GM19099 (cell line): ENCODE measurements around the gene MAP4K2.

Source experiments
- POLR2A ChIP-seq: IDR thresholded peaks from 3 replicates; pipeline ENCODE4 v1.6.1; 2011; ENCODE audit warnings: low read depth; ENCODE audit not compliant: insufficient read length; ENCODE audit errors: extremely low read depth

The MAP4K2 gene

GRCh38 chr11:64842366-64842759, 39.3 kb upstream of the MAP4K2 start:
- no peak for TF ChIP-seq POLR2A

DNA sequence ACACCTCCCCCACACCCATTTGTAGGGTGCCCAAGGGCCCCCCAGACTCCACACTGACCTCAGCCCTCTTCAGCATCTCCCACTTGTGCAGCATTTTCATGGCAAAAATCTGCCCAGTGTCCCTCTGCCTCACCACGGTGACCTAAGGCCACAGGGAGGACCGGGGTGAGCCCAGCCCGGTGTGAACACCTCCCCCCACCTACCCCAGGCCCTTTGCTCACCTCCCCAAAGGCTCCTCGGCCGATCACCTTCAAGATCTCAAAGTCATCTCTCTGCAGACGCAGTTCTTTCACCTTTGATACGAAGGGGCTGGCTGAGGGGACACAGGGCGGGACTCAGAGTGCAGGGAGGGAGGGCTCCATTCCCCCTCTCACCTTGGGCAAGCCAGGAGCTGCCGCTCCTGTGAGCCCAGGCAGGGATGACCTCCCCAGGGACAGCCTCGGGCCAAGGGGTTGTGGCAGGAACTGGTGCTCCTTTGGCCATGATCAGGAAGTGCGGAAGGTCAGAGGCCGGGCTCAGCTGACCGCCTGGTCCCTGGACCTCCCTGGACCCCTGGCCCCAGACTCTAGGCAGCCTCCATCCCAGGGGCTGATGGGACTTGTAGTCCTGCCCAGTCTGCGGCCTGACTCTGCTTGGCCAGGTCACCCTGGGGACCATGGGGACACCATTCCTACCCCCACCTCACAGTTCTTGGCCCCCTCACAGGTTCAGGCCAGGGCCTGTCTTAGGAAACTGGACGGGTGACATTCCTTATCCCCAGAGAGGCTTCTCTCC, 38.8 kb upstream of the MAP4K2 start:
- no peak for TF ChIP-seq POLR2A

DNA sequence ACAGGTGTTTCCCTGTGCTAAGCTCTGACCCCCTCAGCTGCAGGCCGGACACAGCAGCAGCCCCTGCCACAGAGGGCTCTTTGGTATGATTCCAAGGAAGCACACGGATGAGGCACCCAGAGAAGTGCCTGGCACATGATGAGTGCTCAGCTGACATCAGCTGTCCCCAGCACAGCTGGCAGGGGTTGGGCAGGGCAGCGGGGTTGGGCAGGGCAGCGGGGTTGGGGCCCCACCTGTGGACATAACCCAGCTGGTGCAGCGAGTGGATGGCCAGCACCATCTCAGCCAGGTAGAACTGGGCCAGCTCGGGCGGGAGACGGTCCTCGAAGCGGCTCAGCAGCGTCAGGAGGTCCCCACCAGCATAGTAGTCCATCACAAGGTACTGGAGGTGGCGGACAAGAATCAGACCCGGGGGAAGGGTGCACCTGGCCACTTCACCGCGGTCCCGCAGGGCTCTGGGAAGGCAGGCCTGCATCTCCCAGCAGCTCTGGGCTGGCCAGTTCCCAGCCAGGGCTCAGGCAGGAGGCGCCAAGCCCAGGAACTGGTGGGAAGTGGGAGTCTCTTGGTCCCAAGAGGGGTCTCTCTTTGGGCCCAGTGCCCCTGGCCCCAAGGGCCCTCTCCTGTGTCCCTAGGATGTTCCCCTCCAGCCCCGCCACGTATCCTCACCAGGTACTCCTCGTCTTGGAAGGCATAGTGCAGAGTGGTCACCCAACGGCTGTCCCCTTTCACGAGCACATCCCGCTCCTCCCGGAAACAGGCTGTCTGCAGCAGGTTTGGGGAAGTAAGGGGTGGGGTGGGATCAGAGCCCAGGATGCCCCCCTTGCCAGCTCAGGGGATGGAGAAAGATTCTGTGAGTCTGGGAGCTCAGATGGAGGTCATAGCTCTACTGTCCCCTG, 37.1 kb upstream of the MAP4K2 start:
- no peak for TF ChIP-seq POLR2A

DNA sequence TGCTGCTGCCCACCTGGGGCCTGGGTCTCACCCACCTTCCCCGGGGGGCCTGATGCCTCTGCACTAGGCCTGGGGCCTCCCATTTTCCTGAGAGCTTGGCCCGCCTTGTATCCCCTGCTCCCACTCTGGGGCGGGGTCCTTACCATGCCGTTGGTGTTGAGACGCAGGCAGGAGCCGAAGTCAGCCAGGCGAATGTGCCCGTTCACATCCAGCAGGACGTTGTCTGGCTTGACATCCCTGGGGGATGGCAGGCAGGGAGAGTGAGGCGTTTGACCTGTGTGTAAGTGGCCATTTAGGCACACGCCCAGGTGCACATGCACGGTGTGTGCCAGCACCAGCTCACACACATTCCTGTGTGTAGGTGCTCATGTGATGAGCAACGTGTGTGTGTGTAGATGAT, 36.3 kb upstream of the MAP4K2 start:
- no peak for TF ChIP-seq POLR2A

DNA sequence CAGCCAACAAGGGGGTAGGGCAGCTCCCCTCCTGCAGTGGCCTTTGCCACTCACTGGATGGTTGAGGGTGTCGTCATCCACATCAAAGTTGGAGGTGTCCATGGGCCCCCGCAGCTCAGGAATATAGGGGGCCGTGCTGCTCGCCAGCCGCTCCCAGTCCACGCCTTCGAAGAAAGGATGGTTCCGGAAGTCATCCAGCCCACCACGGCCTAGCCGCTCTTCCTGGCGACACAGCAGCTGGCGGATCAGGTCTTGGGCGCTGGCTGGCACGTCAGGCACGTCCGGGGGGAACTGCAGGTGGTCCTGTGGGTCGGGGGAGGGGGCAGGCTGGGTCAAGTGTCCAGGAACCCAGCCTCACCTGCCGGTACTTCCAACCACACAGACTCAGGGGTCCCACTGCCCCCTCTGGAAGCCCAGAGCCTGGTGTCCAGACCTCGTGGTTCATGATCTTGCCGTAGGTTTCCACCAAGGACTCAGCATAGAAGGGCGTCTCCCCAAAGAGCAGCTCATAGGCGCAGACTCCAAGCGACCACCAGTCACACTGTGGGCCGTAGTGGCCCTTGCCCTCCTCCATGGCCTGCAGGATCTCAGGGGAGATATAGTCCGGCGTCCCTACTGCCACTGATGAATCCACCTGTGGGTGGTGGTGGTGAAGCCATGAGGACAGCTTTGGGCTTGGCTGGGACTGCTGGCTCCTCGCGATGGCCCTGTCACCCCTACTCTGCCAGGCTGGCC, 35.8 kb upstream of the MAP4K2 start:
- no peak for TF ChIP-seq POLR2A

- TF ChIP-seq POLR2A: no peak
Observed at GRCh38 chr11:64837887-64838351, 34.9 kb upstream of the MAP4K2 start.

- TF ChIP-seq POLR2A: no peak
Observed at GRCh38 chr11:64836448-64837072, 33.5 kb upstream of the MAP4K2 start.

DNA sequence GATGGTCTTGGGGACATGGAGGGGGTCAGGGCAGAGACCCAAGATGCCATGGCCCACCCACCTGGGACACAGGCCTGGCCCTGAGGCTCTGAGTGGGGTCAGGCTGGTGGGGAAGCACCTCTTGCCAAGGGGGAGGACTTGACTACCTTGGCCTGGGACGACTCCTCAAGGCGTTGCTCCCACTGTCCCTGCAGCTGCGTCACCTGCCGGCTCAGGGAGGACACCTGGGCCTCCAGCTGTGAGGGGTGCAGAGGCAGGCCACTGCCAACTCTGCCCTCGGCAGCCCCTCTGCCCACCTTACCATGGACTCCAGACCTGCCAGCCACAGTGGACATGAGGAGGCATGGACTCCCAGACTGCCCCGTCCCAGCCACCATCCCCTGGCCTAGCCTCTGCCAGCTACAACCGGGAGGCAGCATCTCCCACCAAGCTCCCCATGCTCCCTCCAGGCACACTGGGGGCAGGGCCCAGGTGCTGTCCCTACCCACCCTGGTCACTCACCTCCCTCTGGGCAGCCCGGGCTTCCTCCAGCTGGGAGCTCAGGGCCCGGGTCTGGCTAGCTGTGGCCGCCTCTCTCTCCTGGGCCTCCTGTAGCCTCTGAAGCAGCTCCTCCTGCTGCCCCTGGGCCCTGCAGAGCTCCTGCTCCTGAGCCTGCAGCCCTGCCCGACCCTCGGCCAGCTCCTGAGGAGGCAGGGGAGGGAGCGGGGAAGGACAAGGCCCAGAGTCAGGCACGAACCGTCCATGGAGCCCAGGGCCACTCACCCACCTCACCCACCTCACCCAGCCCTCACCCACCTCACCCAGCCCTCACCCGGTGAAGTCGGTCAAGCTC, 32.8 kb upstream of the MAP4K2 start:
- TF ChIP-seq POLR2A: no peak

DNA sequence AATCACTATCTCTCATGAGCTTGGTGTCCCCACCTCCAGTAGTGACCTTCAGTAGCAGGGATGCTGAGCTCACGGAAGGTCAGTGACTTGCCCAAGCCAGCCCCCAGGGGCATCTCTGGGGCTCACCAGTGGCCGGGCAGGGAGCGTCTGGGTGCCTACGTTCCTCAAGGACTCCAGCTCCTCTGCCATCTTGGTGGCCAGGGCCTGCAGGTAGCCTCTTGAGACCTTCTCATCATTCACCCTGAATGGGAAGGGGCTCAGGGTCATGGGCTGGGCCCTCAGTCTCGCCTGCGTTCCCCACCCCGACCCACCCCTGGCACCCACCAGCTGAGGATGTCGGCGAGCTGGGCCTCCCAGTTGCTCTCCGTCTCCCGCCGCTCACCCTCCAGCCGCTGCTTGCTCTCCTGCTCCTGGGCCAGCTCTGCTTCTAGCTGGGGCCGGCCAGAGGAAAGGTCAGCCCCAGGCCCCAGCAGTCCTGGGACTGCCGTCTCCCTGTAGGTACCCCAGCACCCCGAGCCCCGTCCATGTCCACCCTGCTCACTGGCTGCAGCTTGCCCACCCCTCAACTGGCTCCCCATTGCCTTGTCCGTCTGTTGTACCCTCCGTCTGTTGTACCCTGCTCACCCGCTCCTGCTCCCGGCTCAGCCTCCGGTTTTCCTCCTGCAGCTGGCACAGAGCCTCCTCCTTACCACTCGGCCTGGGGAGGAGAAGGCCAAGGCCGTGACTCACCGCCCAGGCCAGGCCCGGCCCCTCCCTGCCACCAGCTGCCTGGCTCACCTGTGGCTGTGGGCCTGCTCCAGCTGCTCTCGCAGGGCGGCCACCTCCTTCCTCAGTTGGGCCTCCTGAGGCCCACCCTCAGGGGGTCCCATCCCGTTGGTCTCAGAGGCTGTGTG, 32.0 kb upstream of the MAP4K2 start:
- TF ChIP-seq POLR2A: no peak

DNA sequence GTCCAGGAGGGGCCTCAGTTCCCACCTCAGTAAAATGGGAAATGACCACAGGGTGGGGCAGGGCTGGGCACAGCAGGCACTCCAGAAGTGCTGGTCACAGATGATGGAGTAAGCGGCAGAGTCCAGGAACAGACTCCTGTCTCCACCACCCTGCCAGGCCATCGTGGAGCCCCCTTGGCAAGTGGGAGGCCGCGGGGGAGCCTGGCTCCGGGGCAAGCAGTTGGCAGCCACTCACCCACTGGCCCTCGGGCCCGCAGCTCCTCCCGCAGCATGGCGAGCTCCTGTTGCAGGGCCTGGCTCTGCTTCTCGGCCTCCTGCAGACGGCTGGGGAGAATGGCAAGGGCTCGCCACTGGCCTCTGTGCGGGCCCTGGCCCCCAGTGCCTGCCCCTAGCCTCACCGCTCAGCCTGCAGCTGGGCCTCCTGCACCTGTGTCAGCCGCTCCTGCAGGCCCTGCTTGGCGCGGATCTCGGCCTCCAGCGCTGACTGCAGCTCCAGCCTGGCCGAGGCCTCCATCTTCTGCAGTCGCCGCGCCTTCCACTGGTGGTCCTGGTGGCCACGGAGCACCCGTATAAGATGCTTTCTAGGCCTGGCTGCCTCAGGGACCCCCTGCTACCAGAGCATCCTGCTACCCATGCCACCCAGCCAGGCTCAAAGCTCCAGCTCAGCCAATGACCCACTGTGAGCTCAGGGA, 31.2 kb upstream of the MAP4K2 start:
- no peak for TF ChIP-seq POLR2A

- no peak for TF ChIP-seq POLR2A
Observed at GRCh38 chr11:64833509-64833908, 30.5 kb upstream of the MAP4K2 start.

GRCh38 chr11:64833198-64833502, 30.1 kb upstream of the MAP4K2 start:
- TF ChIP-seq POLR2A: no peak

- TF ChIP-seq POLR2A: no peak
Observed at GRCh38 chr11:64832467-64833197, 29.6 kb upstream of the MAP4K2 start.
